NCI-H748 (cell line): ENCODE results near the gene SORCS2.

Experiments
- DNase-seq: peaks from one replicate; lab custom pipeline; 2025; ENCODE audit not compliant: unreplicated experiment; lab: John Stamatoyannopoulos, UW

SORCS2 gene

DNA sequence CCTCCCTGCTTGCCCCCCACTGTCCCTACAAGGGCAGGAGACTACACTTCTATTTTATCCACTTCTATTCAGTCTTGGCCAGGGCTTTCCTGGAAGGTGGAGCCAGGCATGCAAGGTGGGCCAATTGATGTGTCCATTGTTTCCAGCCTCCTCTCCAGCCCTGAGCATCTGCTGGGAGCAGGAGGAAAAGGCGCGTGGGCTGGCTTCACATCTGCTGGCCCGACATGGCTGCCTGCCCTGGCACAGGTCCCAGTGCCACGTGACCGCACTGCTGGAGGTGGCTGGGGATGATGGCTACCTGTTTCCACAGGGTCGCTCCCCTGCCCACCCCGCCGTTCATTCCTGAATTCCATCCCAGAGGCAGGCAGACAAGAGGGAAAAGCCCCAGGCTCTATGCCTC is 499.6 kb downstream of the SORCS2 start:
- DNase-seq = peak; percentile 71

DNA sequence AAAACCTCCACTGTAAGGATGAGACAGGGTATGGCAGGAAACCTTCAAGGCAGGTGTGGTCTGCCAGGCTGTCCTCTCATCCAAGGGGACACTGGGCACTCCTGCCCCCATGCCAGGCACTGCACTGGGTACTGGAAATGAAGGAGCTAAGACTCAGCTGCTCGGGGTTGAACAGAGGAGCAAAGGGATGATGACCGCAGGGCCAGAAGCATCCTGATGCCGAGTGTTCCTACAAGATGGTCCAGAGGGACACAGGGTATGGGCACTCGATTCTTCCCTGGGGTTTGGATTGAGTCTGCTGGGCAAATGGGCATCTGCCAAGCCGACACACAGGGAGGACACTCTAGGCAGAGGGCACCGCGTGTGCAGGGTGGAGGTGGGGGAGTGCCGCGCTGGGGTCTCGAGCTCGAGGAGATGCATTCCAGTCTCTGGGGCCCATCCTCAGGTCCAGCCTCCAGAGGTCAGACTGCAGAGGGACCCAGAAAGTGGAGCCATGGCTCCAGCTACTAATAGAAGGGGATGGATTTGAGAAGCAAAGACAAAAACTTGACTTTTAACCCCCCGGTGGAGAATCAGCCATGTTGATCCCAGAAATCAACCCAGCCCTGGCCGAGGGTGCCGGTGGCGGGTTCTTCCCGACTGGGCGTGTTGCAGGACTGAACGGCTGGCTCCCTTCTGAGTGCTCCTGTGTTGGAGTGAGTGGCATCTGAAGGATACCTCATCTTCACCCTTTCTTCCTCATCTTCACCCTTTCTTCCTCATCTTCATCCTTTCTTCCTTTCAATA is 500.3 kb downstream of the SORCS2 start:
- no peak for DNase-seq

DNA sequence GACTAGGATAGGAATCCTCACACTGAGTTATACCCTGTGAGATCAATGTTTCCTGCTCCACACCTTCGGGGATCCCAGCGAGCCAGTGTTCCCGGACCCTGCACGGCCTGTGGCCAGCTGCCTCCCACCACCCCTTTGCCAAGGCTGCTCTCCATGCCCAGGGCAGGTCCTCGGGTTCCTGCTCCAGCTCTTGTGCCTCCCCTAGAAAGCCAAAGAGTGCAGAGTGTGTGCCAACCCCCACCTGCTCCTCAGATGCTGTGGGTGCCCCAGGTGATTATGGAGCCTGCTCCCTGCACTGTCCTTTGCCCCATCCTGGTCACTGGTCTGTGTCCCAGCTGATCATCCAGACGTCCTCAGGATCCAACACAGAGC is 500.9 kb downstream of the SORCS2 start:
- DNase-seq = no peak

GRCh38 chr4:7693711-7694110 is 501.4 kb downstream of the SORCS2 start:
- no peak for DNase-seq

DNA sequence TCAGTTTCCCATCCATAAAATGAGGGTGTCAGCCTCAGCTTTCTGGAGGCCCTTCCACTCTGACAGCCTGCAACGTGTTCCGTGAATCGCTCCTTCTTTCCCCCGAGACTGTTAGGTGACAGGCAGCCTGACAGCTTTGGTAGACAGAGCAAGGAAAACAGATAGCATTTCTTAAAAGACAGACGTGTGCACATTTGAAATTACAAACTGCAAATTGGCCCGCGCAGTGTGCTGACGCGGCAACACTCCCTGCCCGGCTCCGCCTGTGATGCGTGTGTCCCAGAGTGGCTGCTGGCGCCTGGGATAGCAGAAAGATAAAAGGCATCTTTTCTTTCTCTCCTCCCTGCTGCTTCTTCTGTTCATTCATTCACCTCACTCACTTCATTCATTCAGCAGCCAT is 502.0 kb downstream of the SORCS2 start:
- DNase-seq = peak; percentile 36

GRCh38 chr4:7697343-7697742 is 505.0 kb downstream of the SORCS2 start:
- DNase-seq = no peak

DNA sequence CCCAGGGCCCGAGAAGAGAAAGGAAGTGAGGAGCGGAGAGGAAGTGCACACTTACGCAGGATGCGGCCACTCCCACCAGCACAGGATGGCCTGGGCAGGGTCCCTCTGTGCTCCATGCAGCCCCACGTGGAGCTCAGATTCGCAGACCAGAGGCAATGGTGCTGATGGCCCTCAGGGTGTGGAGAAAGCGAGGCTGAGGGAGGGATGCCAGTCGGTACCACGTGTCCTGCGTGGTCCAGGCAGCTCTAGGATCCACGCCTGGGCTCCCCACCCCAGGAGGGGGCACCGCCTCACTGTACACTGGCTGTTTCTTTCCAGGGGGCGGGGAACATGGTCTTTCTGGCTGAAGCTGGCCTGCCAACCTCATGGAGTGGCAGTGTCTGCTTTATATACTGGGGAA is 505.5 kb downstream of the SORCS2 start:
- DNase-seq = no peak

- DNase-seq = no peak
Observed at GRCh38 chr4:7698584-7698983, 506.2 kb downstream of the SORCS2 start.

DNA sequence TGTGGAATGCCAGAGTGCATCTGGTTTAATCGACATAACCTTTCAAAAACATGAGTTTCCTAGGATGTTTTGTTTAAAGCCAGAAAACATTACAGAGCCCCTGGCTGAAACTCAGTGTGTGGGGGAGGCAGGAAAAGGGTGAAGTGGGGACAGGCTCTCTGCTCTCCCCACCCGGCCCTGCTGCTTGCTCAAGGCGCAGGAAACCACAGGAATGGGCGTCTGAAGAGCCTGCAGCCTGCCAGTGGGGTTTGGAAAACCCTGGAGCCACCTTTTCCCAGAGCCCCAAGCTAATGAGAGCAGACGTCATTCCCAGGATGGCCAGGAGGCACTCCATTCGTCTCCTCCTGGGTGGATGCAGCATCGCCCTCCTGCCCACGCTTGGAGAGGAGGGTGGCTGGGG is 506.7 kb downstream of the SORCS2 start:
- no peak for DNase-seq

DNA sequence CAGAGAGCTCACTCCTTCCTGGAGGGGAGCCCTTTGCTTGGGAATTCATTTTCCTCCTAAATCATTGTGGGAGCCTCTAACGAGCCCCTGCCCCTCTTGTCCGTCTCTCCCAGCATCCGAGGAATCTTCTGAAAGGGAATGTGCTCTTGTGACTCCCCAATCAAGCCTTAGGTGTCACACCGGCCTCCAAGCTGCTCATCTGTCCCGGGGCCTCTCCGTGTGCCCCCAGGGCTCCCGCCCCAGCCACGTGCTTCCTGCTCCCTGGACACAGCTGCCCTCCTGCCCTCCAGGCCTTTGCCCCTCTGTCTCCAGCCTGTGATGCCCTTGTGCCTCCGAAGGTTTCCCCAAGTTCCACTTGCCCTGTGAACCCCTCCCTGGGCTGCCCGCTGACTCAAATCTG is 507.5 kb downstream of the SORCS2 start:
- DNase-seq = no peak

DNA sequence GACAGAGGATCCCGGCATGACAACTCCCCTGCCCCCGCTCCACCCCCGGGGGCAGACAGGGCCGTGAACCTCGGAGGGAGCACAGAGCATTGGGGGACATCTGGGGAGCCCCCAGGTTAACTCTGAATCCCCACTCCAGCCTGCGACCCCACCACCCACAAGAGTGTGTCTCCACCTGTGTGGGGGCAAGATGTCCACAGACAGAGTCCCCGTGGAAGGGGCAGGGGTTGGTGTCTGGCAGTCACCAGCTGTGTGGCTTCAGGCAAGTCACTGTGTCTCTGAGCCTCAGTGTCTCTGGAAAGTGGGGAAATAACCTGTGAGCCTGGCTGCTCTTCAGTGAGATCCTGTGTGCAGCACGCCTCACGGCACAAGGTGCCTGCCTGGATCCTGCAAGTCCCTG is 508.3 kb downstream of the SORCS2 start:
- DNase-seq = no peak

DNA sequence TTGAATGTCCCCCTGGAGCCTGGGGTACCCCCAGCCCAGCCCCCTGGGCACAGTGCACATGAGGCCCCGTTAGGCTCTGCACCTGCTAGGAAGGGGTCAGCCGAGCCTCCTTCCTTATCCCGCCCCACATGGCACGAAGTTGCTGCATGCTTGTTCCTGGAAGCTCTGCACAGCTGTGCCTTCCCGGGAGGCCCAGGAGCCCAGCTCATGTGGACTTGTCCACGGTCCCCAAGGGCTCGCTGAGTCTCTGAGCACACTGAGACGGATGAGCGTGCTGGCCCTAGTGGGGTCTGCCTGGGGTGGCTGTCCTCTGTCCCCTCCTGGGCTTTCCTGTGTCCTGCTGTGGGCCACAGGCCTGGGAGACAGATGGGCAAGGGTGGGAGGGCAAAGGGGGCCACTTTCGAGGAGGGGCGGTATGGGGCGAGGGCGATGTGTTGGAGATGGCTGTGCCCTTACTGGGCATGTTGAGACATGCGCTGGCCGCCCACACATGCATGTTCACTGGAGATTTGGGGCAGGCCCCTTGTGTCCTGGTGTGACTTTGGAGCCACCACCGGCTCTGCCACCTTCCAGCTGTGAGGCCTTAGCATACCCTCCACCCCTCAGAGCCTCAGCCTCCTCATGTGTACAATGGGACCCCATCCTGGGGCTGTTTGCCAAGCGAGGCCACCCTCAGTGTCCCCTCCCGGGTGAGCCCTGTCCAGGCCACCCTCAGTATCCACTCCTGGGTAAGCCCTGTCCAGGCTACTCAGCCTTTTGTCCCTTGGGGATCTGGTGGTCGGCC is 509.7 kb downstream of the SORCS2 start:
- no peak for DNase-seq

GRCh38 chr4:7703688-7704087 is 511.4 kb downstream of the SORCS2 start:
- no peak for DNase-seq

- DNase-seq = no peak
Observed at GRCh38 chr4:7704091-7704490, 511.8 kb downstream of the SORCS2 start.

DNA sequence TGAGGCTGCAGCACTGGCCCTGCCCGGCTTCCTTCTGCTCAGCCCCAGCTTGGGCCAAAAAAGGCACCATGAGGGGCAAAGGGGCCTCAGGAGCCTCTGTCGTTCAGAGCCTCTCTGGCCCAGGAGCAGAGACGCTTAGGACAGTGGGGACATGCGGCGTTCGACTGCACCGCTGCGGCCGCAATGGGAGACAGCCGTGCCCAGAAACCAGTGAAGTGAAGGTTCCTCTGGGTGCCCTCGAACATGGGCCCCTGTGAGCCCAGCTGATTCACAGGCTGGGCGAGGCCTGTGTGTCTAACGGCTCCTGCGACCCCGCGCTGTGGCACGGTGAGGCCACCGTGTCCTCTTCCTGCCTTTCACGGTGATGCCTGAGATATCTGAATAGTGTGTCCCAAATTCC is 512.3 kb downstream of the SORCS2 start:
- no peak for DNase-seq

GRCh38 chr4:7705062-7705461 is 512.7 kb downstream of the SORCS2 start:
- no peak for DNase-seq

DNA sequence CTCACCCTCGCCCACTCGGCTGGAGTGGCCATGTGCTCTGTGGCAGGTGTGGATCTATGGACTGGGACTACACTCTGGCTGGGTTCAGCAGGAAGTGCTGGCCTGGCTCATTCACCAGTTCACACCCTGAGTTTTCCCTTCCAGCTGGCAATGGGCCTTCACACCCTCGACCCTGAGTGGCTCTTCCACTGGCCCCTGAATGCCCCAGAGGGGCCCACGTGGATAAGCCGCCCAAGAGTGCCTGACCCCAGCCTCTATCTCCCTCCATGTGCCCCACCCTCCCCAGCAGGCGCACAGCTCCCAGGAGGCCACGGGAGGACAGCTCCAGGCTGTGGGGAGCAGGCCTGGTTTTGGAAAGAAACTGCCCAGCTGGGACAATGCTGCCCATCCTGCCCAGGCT is 513.3 kb downstream of the SORCS2 start:
- DNase-seq = no peak

GRCh38 chr4:7708238-7708637 is 515.9 kb downstream of the SORCS2 start:
- no peak for DNase-seq

GRCh38 chr4:7708981-7709380 is 516.6 kb downstream of the SORCS2 start:
- DNase-seq = no peak

GRCh38 chr4:7709431-7709830 is 517.1 kb downstream of the SORCS2 start:
- DNase-seq = no peak

DNA sequence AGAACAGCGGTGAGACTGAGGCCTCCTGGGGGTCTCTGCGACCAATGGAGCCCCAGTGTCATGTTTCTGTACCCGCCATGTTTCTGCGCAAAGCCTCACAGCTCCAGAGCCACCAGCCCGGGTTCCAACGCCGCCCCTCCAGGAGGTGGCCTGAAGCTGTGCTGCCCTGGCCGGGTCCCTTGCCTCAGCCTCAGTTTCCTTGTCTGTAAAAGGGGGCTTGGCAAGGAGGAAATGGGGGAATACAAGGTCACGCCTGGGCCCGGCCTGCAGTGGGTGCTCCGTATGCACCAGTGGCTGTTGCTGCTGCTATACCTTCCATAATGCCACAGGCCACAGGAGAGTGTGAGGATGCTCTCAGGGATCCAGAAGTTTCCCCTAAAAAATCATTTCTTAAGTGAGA is 517.8 kb downstream of the SORCS2 start:
- no peak for DNase-seq

DNA sequence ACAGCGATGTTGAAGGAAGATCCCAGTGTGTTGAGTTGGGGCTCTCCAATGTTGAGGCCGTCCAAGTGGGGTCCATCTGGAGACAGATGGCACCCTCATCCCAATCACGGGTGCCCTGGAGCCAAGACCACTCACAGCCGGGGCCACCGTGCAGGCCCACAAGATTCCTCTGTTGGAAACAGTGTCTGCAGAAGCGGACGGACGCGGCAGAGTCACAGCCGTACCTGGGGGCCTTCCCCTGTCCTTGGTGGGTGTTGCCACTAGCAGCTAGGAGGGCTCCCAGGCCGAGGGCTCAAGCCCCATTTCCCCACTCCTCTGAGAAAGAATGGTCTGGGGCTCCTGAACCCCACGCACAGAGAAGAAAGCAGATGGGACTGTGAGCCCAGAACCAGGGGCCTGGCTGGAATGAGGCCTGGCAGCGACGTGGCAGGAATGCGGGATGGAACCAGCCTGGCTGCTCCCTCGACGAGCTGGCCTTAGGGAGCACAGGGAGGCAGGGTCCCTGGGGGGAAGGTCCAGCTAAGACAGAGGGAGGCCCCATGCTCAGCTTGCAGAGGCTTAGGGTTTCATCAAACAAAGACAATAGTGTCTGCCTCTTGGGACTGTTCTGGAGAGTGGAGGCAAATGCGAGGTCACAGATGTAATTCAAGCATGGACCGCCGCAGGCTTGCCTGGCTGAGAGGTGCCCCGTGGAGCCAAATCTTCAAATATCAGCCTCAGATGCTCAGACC is 518.4 kb downstream of the SORCS2 start:
- DNase-seq = no peak
